CD4-positive, alpha-beta T cell treated with Interleukin-17A for 4 hours (primary cell): ENCODE measurements around the gene HPDL.
A peak's percentile ranks its signal among the peaks of the same experiment; 100 is the strongest.
"Not testable (repeated sequence)": the region's sequence is repeated elsewhere in the genome, so short reads cannot be mapped to it uniquely, and the experiment has no call there.

ENCODE experiments used
- DNase-seq: peaks from one replicate; pipeline ENCODE4 v3.0.0-alpha.2; 2020; ENCODE audit warnings: mixed read lengths

HPDL gene

GRCh38 chr1:45326627-45327623 is at the start of gene HPDL:
HPDL (plus strand) TSS chr1:45326895; CDS start chr1:45327149, 254 bp downstream.
- peak; percentile 78 for DNase-seq

GRCh38 chr1:45282351-45282750 is 44.3 kb upstream of the HPDL start:
- DNase-seq: no peak

GRCh38 chr1:45284858-45285257 is 41.8 kb upstream of the HPDL start:
- DNase-seq: not testable (repeated sequence)

DNA sequence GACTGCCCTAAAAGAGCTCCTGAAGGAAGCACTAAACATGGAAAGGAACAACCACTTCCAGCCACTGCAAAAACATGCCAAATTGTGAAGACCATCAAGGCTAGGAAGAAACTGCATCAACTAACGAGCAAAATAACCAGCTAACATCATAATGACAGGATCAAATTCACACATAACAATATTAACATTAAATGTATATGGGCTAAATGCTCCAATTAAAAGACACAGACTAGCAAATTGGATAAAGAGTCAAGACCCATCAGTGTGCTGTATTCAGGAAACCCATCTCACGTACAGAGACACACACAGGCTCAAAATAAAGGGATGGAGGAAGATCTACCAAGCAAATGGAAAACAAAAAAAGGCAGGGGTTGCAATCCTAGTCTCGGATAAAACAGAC is 40.2 kb upstream of the HPDL start:
- not testable (repeated sequence) for DNase-seq

- not testable (repeated sequence) for DNase-seq
Measured at GRCh38 chr1:45291002-45291401, 35.7 kb upstream of the HPDL start.

- DNase-seq: no peak
Measured at GRCh38 chr1:45291716-45292115, 35.0 kb upstream of the HPDL start.

GRCh38 chr1:45297666-45298356 is 28.9 kb upstream of the HPDL start:
- no peak for DNase-seq

- DNase-seq: no peak
Measured at GRCh38 chr1:45299296-45299695, 27.4 kb upstream of the HPDL start.

DNA sequence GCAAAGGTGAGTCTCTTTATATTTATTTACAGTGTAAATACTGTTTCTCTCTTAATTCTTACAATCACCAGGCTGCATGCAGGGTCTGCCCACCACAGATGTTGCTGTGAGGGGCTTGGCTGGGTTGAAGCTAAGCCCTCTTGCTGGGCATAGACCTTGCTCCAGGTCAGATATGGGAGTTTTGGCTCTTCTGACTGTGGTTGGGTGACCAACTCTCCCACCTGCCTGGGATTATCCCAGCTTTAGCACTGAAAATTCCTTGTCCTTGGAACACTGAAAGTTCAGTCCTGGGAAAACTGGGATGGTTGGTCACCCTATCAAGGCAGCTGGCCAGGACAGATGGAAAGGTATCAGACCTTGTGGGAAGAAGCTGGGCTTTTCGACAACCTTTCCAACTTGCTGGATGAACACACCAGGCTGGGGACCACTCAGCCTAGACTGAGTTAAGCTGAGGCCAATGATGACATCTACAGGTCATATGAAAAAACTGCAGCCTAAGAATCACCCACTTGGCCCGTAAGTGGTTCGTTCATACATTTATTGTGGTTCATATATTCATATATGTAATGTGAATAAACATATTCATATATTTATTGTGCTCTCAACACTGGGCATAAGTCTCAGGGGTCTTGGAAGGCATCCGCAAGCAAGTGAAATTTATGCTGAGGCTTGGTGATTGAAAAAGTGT is 26.6 kb upstream of the HPDL start:
- peak; percentile 51 for DNase-seq

DNA sequence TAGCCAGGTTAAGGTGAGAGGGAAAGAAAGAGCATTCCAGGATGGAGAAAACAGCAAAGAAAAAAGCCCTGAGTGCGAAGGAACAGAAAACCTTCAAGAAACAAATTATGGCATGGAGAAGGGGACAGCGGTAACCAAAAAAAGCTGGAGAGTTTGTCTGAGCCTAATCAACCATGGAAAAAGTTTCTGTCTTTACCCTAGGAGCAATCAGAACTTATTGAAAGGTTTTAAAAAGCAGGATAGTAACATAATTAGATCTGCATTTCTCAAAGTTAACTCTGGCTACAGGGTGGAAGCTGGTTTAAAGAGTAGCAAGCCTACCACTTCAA is 26.1 kb upstream of the HPDL start:
- no peak for DNase-seq

GRCh38 chr1:45302505-45303150 is 24.1 kb upstream of the HPDL start:
- DNase-seq: no peak

DNA sequence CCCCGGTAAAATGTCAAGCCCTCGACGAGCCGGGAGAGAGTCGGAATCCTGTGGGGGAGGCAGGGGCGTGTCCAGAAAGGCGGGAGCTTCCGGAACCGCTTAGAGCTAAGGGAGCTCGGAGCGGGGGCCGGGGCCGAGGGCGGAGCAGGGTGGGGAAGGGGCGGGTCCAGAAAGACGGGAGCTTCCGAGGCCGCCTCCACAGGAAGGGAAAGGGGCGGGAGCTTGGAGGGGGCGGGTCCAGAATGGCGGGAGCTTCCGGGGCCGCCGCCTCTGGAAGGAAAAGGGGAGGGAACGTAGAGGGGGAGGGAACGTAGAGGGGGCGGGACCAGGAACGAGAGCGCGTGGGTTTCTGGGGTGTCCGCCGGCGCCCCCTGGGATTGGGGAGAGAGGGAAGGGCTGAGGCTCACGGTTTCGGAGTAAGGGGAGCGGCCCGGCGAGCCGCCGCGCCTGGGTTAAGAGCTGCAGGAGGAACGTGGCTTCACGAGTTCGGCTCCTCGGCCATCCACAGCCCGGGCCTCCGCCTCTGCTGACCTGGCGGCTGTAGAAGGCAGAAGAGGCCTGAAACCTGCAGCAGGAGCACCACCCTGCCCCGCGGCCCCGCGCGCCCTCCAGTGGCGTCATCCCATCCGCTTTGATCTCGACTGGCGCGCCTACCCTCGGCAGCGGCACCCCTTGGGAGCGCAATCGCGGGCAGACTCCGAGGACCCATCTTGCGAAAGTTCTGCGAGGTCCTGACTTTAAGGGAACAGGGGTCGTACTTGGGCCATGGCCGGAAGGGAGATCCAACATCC is 23.0 kb upstream of the HPDL start:
- DNase-seq: peak; percentile 100

- DNase-seq: no peak
Measured at GRCh38 chr1:45304311-45305081, 22.2 kb upstream of the HPDL start.

DNA sequence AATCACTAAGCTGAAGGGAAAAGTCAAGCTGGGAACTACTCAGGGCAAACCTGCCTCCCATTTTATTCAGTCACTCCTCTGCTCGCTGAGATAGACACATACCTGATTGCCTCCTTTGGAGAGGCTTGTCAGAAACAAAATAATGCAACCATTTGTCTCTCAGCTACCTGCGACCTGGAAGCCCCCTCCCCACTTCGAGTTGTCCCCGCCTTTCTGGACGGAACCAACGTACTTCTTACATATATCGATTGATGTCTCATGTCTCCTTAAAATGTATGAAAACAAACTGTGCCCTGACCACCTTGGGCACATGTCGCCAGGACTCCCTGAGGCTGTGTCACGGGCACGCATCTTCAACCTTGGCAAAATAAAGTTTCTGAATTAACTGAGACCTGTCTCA is 21.5 kb upstream of the HPDL start:
- DNase-seq: no peak

GRCh38 chr1:45306319-45306718 is 20.4 kb upstream of the HPDL start:
- no peak for DNase-seq

GRCh38 chr1:45306905-45307304 is 19.8 kb upstream of the HPDL start:
- DNase-seq: no peak

DNA sequence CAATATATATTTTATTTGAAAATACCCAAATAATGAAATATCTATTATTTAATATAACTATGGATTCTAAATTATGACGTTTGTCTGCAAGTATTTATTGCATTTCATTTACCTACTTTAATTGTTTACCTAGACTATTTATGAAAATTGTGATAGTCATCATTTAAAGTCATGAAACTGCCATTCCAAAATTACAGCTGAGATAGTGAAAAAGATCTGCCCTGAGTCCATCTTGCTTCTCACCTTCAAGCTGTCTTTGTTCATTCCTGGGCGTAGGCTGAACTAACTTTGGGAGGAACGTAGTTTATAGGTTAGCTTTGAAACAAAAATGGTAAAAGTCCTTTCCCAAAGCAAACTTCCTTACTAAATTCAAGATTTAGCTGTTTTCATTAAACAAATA is 12.4 kb upstream of the HPDL start:
- DNase-seq: no peak

GRCh38 chr1:45317166-45317565 is 9.5 kb upstream of the HPDL start:
- no peak for DNase-seq

- no peak for DNase-seq
Measured at GRCh38 chr1:45319761-45320160, 6.9 kb upstream of the HPDL start.

DNA sequence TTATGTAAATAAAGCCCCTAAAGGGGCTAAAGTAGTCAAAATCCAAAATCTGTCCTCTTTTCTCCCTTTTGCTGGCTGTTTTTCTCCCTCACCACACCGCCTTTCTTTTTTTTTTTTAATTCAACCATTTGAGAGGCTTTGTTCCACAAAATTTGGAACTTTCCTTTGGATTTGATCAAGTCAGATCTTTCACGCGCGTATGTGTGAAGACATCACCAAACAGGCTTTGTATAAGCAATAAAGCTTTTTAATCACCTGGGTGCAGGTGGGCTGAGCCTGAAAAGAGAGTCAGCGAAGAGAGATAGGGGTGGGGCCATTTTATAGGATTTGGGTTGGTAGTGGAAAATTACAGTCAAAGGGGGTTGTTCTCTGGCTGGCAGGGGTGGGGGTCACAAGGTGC is 5.3 kb upstream of the HPDL start:
- DNase-seq: no peak

- no peak for DNase-seq
Measured at GRCh38 chr1:45322486-45323040, 4.1 kb upstream of the HPDL start.
